Measurements from ENCODE around the gene LDLRAD4.

Gene LDLRAD4

DNA sequence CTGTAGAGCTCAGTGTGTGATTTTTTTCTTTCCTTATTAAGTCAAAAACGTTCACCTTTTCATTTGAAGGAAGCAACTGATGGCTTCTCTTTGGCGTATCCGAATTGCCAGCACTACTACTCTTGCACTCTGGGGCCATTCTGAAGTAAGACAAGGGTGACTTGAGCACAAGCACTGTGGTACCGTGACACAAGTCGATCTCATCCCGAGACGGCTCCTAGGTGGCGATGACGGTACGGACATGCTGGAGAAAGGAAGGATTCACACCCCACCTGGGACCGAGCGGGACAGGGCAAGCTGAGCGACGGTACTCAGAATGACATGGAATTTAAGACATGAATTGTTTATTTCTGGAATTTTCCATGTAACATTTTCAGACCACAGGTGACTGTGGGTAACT lies 36.8 kb upstream of the LDLRAD4 start:
- TF ChIP-seq ZNF70 (CRISPR knock-in tag; IDR thresholded peaks at IDR 0.05) (no peak), ZC3H10 (CRISPR knock-in tag; IDR thresholded peaks at IDR 0.05) (no peak), ZFP30 (CRISPR knock-in tag; IDR thresholded peaks at IDR 0.05) (no peak), ARNTL (CRISPR knock-in tag; IDR thresholded peaks at IDR 0.05; ENCODE audit: borderline replicate concordance, low read depth) (no peak), RARB (CRISPR knock-in tag; IDR thresholded peaks at IDR 0.05) (no peak), ZNF565 (CRISPR knock-in tag; conservative IDR thresholded peaks at IDR 0.05; ENCODE audit: low read depth) (no peak), SNAI2 (CRISPR knock-in tag; IDR thresholded peaks at IDR 0.05) (no peak), TOX (CRISPR knock-in tag; IDR thresholded peaks at IDR 0.05; ENCODE audit: borderline replicate concordance) (no peak), ZFP3 (CRISPR knock-in tag; IDR thresholded peaks at IDR 0.05) (no peak), ISL1 (CRISPR knock-in tag; IDR thresholded peaks at IDR 0.05) (no peak), TCF4 (CRISPR knock-in tag; IDR thresholded peaks at IDR 0.05; ENCODE audit: borderline replicate concordance) (no peak), GLIS3 (CRISPR knock-in tag; IDR thresholded peaks at IDR 0.05) (no peak), PPARA (CRISPR knock-in tag; IDR thresholded peaks at IDR 0.05; ENCODE audit: borderline replicate concordance) (no peak), ESRRG (CRISPR knock-in tag; IDR thresholded peaks at IDR 0.05) (no peak)
- TF ChIP-seq, protein P1, sequence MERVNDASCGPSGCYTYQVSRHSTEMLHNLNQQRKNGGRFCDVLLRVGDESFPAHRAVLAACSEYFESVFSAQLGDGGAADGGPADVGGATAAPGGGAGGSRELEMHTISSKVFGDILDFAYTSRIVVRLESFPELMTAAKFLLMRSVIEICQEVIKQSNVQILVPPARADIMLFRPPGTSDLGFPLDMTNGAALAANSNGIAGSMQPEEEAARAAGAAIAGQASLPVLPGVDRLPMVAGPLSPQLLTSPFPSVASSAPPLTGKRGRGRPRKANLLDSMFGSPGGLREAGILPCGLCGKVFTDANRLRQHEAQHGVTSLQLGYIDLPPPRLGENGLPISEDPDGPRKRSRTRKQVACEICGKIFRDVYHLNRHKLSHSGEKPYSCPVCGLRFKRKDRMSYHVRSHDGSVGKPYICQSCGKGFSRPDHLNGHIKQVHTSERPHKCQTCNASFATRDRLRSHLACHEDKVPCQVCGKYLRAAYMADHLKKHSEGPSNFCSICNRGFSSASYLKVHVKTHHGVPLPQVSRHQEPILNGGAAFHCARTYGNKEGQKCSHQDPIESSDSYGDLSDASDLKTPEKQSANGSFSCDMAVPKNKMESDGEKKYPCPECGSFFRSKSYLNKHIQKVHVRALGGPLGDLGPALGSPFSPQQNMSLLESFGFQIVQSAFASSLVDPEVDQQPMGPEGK (CRISPR knock-in tag; IDR thresholded peaks at IDR 0.05; ENCODE audit: borderline replicate concordance), result no peak
- TF ChIP-seq, protein P2, sequence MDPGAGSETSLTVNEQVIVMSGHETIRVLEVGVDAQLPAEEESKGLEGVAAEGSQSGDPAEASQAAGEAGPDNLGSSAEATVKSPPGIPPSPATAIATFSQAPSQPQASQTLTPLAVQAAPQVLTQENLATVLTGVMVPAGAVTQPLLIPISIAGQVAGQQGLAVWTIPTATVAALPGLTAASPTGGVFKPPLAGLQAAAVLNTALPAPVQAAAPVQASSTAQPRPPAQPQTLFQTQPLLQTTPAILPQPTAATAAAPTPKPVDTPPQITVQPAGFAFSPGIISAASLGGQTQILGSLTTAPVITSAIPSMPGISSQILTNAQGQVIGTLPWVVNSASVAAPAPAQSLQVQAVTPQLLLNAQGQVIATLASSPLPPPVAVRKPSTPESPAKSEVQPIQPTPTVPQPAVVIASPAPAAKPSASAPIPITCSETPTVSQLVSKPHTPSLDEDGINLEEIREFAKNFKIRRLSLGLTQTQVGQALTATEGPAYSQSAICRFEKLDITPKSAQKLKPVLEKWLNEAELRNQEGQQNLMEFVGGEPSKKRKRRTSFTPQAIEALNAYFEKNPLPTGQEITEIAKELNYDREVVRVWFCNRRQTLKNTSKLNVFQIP (CRISPR knock-in tag; IDR thresholded peaks at IDR 0.05; ENCODE audit: borderline replicate concordance, low read depth), result no peak
- TF ChIP-seq, protein P3, sequence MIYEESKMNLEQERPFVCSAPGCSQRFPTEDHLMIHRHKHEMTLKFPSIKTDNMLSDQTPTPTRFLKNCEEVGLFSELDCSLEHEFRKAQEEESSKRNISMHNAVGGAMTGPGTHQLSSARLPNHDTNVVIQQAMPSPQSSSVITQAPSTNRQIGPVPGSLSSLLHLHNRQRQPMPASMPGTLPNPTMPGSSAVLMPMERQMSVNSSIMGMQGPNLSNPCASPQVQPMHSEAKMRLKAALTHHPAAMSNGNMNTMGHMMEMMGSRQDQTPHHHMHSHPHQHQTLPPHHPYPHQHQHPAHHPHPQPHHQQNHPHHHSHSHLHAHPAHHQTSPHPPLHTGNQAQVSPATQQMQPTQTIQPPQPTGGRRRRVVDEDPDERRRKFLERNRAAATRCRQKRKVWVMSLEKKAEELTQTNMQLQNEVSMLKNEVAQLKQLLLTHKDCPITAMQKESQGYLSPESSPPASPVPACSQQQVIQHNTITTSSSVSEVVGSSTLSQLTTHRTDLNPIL (CRISPR knock-in tag; IDR thresholded peaks at IDR 0.05; ENCODE audit: low read depth), result no peak
- no peak for ATAC-seq

DNA sequence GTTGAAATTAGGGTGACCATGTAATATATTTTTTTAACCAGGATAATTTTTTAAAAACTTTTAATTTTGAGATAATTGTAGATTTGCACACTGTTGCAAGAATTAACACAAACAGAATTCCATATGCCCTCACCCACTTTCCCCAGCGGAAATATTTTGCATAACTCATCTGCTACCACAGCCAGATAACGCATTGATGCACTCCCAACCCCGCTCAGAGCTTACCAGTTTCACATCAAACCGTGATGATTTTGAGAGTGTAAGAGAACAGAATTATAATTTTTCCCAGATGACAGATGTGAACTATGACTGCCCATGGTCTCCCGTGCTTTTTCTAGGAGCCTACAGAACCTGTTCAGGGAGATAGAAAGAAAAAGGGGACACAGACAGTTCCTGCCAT lies 35.2 kb upstream of the LDLRAD4 start:
- no peak for ATAC-seq
- TF ChIP-seq TCF4 (CRISPR knock-in tag; IDR thresholded peaks at IDR 0.05; ENCODE audit: borderline replicate concordance) (no peak), RARB (CRISPR knock-in tag; IDR thresholded peaks at IDR 0.05) (no peak), GLIS3 (CRISPR knock-in tag; IDR thresholded peaks at IDR 0.05) (no peak), SNAI2 (CRISPR knock-in tag; IDR thresholded peaks at IDR 0.05) (no peak), CSDC2 (CRISPR knock-in tag; IDR thresholded peaks at IDR 0.05) (no peak), BACH2 (CRISPR knock-in tag; IDR thresholded peaks at IDR 0.05; ENCODE audit: borderline replicate concordance) (no peak), OSR1 (CRISPR knock-in tag; IDR thresholded peaks at IDR 0.05) (no peak), PPARA (CRISPR knock-in tag; IDR thresholded peaks at IDR 0.05; ENCODE audit: borderline replicate concordance) (no peak), TOX (CRISPR knock-in tag; IDR thresholded peaks at IDR 0.05; ENCODE audit: borderline replicate concordance) (no peak), ESRRG (CRISPR knock-in tag; IDR thresholded peaks at IDR 0.05) (no peak)
- TF ChIP-seq, protein P1 (CRISPR knock-in tag; IDR thresholded peaks at IDR 0.05; ENCODE audit: borderline replicate concordance), result no peak
- TF ChIP-seq, protein P3 (CRISPR knock-in tag; IDR thresholded peaks at IDR 0.05; ENCODE audit: low read depth), result no peak
- TF ChIP-seq, protein P2 (CRISPR knock-in tag; IDR thresholded peaks at IDR 0.05; ENCODE audit: borderline replicate concordance, low read depth), result no peak
- TF ChIP-seq, protein P4, sequence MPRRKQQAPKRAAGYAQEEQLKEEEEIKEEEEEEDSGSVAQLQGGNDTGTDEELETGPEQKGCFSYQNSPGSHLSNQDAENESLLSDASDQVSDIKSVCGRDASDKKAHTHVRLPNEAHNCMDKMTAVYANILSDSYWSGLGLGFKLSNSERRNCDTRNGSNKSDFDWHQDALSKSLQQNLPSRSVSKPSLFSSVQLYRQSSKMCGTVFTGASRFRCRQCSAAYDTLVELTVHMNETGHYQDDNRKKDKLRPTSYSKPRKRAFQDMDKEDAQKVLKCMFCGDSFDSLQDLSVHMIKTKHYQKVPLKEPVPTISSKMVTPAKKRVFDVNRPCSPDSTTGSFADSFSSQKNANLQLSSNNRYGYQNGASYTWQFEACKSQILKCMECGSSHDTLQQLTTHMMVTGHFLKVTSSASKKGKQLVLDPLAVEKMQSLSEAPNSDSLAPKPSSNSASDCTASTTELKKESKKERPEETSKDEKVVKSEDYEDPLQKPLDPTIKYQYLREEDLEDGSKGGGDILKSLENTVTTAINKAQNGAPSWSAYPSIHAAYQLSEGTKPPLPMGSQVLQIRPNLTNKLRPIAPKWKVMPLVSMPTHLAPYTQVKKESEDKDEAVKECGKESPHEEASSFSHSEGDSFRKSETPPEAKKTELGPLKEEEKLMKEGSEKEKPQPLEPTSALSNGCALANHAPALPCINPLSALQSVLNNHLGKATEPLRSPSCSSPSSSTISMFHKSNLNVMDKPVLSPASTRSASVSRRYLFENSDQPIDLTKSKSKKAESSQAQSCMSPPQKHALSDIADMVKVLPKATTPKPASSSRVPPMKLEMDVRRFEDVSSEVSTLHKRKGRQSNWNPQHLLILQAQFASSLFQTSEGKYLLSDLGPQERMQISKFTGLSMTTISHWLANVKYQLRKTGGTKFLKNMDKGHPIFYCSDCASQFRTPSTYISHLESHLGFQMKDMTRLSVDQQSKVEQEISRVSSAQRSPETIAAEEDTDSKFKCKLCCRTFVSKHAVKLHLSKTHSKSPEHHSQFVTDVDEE (CRISPR knock-in tag; IDR thresholded peaks at IDR 0.05), result no peak

Data from SK-N-SH treated with all-trans-retinoic acid at 6 μM for 48 hours (cell line).